GM23338 (cell line): ENCODE results near the gene KCTD2. TPM values are rescaled to one million over a fixed set of nuclear protein-coding genes. Genes with fewer than 3 reads are reported as not detected.

Experiments
- ATAC-seq: fragments of 200-7000 bp; cut with Tn5 transposase; 3 replicates; pipeline ENCODE4 v1.9.1; 2020
- DNase-seq: peaks from one replicate; pipeline ENCODE4 v3.0.0-alpha.2; 2015; ENCODE audit warnings: low spot score
- H2AFZ ChIP-seq: fragments of 200-600 bp; sonication (generic); 2 replicates; pipeline ENCODE4 v1.8.0; 2016; ENCODE audit warnings: antibody characterized with exemption, mild to moderate bottlenecking, moderate library complexity
- H3F3A ChIP-seq: fragments of 200-600 bp; sonication (generic); replicated peaks from 2 replicates; pipeline ENCODE4 v1.8.0; 2017; ENCODE audit warnings: antibody characterized with exemption, mixed run types, low read depth
- H3K27ac ChIP-seq: fragments of 200-600 bp; sonication (generic); 2 replicates; pipeline ENCODE4 v1.6.1; 2016; ENCODE audit warnings: low read depth
- H3K27me3 ChIP-seq: fragments of 200-600 bp; sonication (generic); 2 replicates; pipeline ENCODE4 v1.8.0; 2016; ENCODE audit warnings: mild to moderate bottlenecking, mixed run types, moderate library complexity; ENCODE audit not compliant: insufficient read depth
- H3K36me3 ChIP-seq: fragments of 200-600 bp; sonication (generic); 2 replicates; pipeline ENCODE4 v1.8.0; 2016; ENCODE audit warnings: mild to moderate bottlenecking; ENCODE audit not compliant: insufficient read depth
- H3K4me1 ChIP-seq: fragments of 200-600 bp; sonication (generic); 2 replicates; pipeline ENCODE4 v1.8.0; 2016; ENCODE audit warnings: mild to moderate bottlenecking, moderate library complexity; ENCODE audit not compliant: insufficient read depth
- H3K4me2 ChIP-seq: fragments of 200-600 bp; sonication (generic); 2 replicates; pipeline ENCODE4 v1.7.1; 2017; ENCODE audit warnings: mixed run types
- H3K4me3 ChIP-seq: fragments of 200-600 bp; sonication (generic); 2 replicates; pipeline ENCODE4 v1.6.1; 2016; ENCODE audit warnings: mixed run types
- H3K79me2 ChIP-seq: fragments of 200-600 bp; sonication (generic); replicated peaks from 2 replicates; pipeline ENCODE4 v1.8.0; 2017; ENCODE audit warnings: mild to moderate bottlenecking; ENCODE audit not compliant: insufficient read depth
- H3K9me2 ChIP-seq: fragments of 200-600 bp; sonication (generic); 2 replicates; pipeline ENCODE4 v1.8.0; 2017; ENCODE audit not compliant: insufficient read depth
- H4K20me1 ChIP-seq: fragments of 200-600 bp; sonication (generic); replicated peaks from 2 replicates; pipeline ENCODE4 v1.8.0; 2017; ENCODE audit warnings: mild to moderate bottlenecking; ENCODE audit not compliant: insufficient read depth
- H3K27ac Mint-ChIP-seq: 2 replicates; pipeline ENCODE4 v1.8.0; 2020; ENCODE audit warnings: inconsistent platforms, mild to moderate bottlenecking, moderate library complexity, mixed read lengths
- H3K27me3 Mint-ChIP-seq: 3 replicates; pipeline ENCODE4 v1.8.0; 2022; ENCODE audit warnings: low read depth, mild to moderate bottlenecking, moderate library complexity, mixed read lengths, inconsistent platforms; ENCODE audit not compliant: insufficient read depth, poor library complexity
- H3K36me3 Mint-ChIP-seq: 3 replicates; pipeline ENCODE4 v1.8.0; 2021; ENCODE audit warnings: low read depth, mild to moderate bottlenecking, inconsistent platforms, moderate library complexity, mixed read lengths
- H3K4me1 Mint-ChIP-seq: 3 replicates; pipeline ENCODE4 v1.8.0; 2020; ENCODE audit warnings: mild to moderate bottlenecking, inconsistent platforms, mixed read lengths
- H3K4me3 Mint-ChIP-seq: 3 replicates; pipeline ENCODE4 v1.8.0; 2021; ENCODE audit warnings: moderate library complexity, mild to moderate bottlenecking, inconsistent platforms, mixed read lengths
- H3K9me3 Mint-ChIP-seq: 3 replicates; pipeline ENCODE4 v1.8.0; 2020; ENCODE audit warnings: moderate library complexity, mild to moderate bottlenecking, inconsistent platforms, mixed read lengths
- CREB1 ChIP-seq: fragments of 250-450 bp; sonication (Bioruptor Pico); IDR thresholded peaks from 2 replicates; pipeline ENCODE4 v1.5.0; 2020; ENCODE audit warnings: low read depth, mild to moderate bottlenecking, moderate library complexity
- ETS1 ChIP-seq: IDR thresholded peaks from 2 replicates; pipeline ENCODE4 v1.6.1; 2016; ENCODE audit warnings: antibody characterized with exemption
- EZH2 ChIP-seq: fragments of 200-600 bp; sonication (generic); IDR thresholded peaks from one replicate; pipeline ENCODE4 v1.8.0; 2017; ENCODE audit warnings: antibody characterized with exemption, mild to moderate bottlenecking, low read depth; ENCODE audit not compliant: unreplicated experiment
- NANOG ChIP-seq: IDR thresholded peaks from 2 replicates; pipeline ENCODE4 v1.6.1; 2016; ENCODE audit warnings: antibody characterized with exemption, borderline replicate concordance
- POLR2AphosphoS5 ChIP-seq: IDR thresholded peaks from 2 replicates; pipeline ENCODE4 v1.6.1; 2016; ENCODE audit warnings: antibody characterized with exemption, low read depth
- REST ChIP-seq: IDR thresholded peaks from one replicate; pipeline ENCODE4 v1.6.1; 2018; ENCODE audit warnings: antibody characterized with exemption; ENCODE audit not compliant: unreplicated experiment
- ZNF331 ChIP-seq: fragments of 250-450 bp; sonication (Bioruptor Pico); IDR thresholded peaks from 2 replicates; pipeline ENCODE4 v1.5.0; 2020; ENCODE audit warnings: low read depth, mild to moderate bottlenecking, moderate library complexity
- polyA plus RNA-seq: library from polyadenylated mRNA; unstranded; fragments of >200 nt; fragmentation: Nextera tagmentation; extraction: Ambion mirVana; gene quantifications from 2 replicates; pipeline ENCODE4 v1.2.1, GENCODE V29; 2016
- total RNA-seq: library from RNA; depleted of rRNA; stranded (reverse); fragments of >200 nt; shearing (Covaris generic); gene quantifications from 2 replicates; pipeline ENCODE4 v1.2.3, GENCODE V29; 2014

Gene KCTD2
- total and polyA plus RNA-seq, 2 experiments from 2014 or later = 7.4 to 30.0 TPM

GRCh38 chr17:75008373-75008772 lies 38.7 kb upstream of the KCTD2 start:
- no peak overlapping the region for H3K27ac Mint-ChIP-seq
- no peak overlapping the region for H3K4me3 Mint-ChIP-seq
- Histone ChIP-seq H4K20me1 (no peaks in the 10 kb centered on the region; the same call in 1 of the 2 replicates), H3K27ac (no peak overlapping the region), H2AFZ (no peak overlapping the region), H3K4me3 (no peak overlapping the region), H3K36me3 (no peaks in the 10 kb centered on the region), H3K79me2 (peaks cover 4% of the 10 kb centered on the region), H3K4me2 (no peak overlapping the region), H3F3A (peaks cover 13% of the 10 kb centered on the region), H3K9me2 (no peaks in the 10 kb centered on the region), H3K27me3 (no peaks in the 10 kb centered on the region), H3K4me1 (peaks cover 14% of the 10 kb centered on the region)
- no peak for DNase-seq
- TF ChIP-seq NANOG (no peak), EZH2 (no peak), ZNF331 (CRISPR knock-in tag) (no peak)
- no peak for ATAC-seq
- H3K9me3 Mint-ChIP-seq = no peaks in the 10 kb centered on the region; the same call in 2 of the 3 replicates
- peaks cover 4% of the 10 kb centered on the region for H3K27me3 Mint-ChIP-seq
- peaks cover 20% of the 10 kb centered on the region for H3K4me1 Mint-ChIP-seq
- H3K36me3 Mint-ChIP-seq = peaks cover 3% of the 10 kb centered on the region

GRCh38 chr17:75009139-75009724 lies 37.8 kb upstream of the KCTD2 start:
- no peak for ATAC-seq
- H3K4me2 ChIP-seq = no peak overlapping the region
- H3K9me3 Mint-ChIP-seq = no peaks in the 10 kb centered on the region; the same call in 1 of the 3 replicates
- no peak overlapping the region for H2AFZ ChIP-seq
- no peak for TF ChIP-seq CREB1
- TF ChIP-seq NANOG = no peak
- TF ChIP-seq POLR2AphosphoS5 = no peak
- TF ChIP-seq ETS1 = no peak
- TF ChIP-seq REST = no peak
- H3F3A ChIP-seq = peaks cover 14% of the 10 kb centered on the region
- no peak overlapping the region for H3K4me3 Mint-ChIP-seq
- no peak overlapping the region for H3K27ac ChIP-seq
- no peak for DNase-seq
- H4K20me1 ChIP-seq = no peaks in the 10 kb centered on the region; the same call in 1 of the 2 replicates
- H3K27me3 Mint-ChIP-seq = peaks cover 4% of the 10 kb centered on the region
- H3K36me3 Mint-ChIP-seq = peaks cover 6% of the 10 kb centered on the region
- peaks cover 10% of the 10 kb centered on the region for H3K79me2 ChIP-seq
- no peaks in the 10 kb centered on the region for H3K27me3 ChIP-seq
- peaks cover 20% of the 10 kb centered on the region for H3K4me1 ChIP-seq
- H3K9me2 ChIP-seq = no peaks in the 10 kb centered on the region
- H3K4me1 Mint-ChIP-seq = peaks cover 26% of the 10 kb centered on the region
- no peak overlapping the region for H3K27ac Mint-ChIP-seq
- no peak overlapping the region for H3K4me3 ChIP-seq
- H3K36me3 ChIP-seq = no peaks in the 10 kb centered on the region
